HG02623 (cell line): ENCODE results near the gene ATP10B.
A peak's percentile ranks its signal among the peaks of the same experiment; 100 is the strongest.
"Not testable (repeated sequence)": the region's sequence is repeated elsewhere in the genome, so short reads cannot be mapped to it uniquely, and the experiment has no call there.

Experiments used
- ATAC-seq: cut with Tn5 transposase; IDR thresholded peaks from one replicate; pipeline ENCODE4 v1.9.1; 2021; ENCODE audit warnings: moderate library complexity; ENCODE audit not compliant: unreplicated experiment

ATP10B gene

DNA sequence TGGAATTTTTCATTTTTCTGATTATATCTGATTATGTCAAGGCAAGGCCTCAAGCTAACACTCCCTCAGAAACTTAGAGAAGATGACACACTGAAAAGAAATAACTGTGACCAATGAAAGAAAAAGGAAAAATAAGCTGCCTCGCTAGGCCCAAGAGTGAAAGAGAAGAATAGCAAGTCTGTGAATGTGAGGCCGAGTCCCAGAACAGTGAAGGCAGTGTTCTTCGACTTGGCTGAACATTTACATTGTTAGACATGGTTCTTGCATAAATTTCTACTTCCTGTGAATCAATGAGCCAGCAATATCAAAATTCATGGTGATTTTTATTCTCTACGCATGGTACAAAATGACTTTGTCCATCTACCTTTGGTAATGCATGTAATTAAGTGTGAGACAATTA lies at the start of gene ATP10B:
Gene ATP10B, minus strand, starts transcription at position 163 of the 400 bp plus-strand sequence. CDS start 164,137 bp downstream, outside the sequence.
- no peak for ATAC-seq

DNA sequence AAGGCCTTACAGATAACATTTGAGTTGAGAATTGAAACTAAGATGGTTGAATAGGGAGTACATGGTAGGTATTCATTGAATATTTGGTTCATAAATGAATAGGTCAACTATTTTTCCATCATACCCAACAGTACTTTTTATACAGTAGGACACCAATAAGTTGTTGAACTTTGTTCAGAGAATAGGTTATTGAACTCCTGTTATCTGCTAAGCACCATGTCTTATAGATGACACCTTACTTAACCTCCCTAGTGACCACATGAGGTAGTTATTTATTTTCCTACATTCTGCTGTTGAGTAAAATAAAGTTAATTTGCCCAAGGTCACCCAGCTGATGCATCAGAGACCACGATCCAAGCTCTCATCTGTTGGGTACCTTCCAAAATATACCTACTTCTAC lies 49.6 kb upstream of the ATP10B start:
- no peak for ATAC-seq

GRCh38 chr5:160899735-160900134 lies 47.7 kb upstream of the ATP10B start:
- no peak for ATAC-seq

DNA sequence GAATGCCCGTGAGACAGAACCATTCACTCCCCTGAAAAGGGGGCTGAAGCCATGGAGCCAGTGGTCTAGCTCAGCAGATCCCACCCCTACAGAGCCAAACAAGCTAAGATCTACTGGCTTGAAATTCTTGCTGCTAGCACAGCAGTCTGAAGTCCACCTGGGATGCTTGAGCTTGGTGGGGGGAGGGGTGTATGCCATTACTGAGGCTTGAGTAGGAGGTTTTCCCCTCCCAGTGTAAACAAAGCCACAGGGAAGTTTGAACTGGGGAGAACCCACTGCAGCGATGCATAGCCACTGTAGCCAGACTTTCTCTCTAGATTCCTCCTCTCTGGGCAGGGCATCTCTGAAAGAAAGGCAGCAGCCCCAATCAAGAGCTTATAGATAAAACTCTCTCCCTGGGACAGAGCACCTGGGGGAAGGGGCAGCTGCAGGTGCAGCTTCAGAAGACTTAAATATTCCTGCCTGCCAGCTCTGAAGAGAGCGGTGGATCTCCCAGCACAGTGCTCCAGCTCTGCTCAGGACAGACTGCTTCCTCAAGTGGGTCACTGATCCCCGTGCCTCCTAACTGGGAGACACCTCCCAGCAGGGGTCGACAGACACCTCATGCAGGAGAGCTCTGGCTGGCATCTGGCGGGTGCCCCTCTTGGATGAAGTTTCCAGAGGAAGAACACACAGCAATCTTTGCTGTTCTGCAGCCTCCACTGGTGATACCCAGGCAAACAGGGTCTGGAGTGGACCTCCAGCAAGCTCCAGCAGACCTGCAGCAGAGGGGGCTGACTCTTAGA lies 41.4 kb upstream of the ATP10B start:
- ATAC-seq: not testable (repeated sequence)

- no peak for ATAC-seq
Observed at GRCh38 chr5:160887780-160888179, 35.8 kb upstream of the ATP10B start.

DNA sequence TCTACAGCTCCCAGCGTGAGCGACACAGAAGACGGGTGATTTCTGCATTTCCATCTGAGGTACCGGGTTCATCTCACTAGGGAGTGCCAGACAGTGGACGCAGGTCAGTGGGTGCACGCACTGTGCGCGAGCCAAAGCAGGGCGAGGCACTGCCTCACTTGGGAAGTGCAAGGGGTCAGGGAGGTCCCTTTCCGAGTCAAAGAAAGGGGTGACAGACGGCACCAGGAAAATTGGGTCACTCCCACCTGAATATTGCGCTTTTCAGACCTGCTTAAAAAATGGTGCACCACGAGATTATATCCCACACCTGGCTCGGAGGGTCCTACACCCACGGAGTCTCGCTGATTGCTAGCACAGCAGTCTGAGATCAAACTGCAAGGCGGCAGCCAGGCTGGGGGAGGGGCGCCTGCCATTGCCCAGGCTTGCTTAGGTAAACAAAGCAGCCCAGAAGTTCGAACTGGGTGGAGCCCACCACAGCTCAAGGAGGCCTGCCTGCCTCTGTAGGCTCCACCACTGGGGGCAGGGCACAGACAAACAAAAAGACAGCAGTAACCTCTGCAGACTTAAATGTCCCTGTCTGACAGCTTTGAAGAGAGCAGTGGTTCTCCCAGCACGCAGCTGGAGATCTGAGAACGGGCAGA lies 21.7 kb upstream of the ATP10B start:
- ATAC-seq: not testable (repeated sequence)

GRCh38 chr5:160869989-160870521 lies 18.0 kb upstream of the ATP10B start:
- ATAC-seq: no peak

GRCh38 chr5:160867976-160868375 lies 16.0 kb upstream of the ATP10B start:
- ATAC-seq: no peak

DNA sequence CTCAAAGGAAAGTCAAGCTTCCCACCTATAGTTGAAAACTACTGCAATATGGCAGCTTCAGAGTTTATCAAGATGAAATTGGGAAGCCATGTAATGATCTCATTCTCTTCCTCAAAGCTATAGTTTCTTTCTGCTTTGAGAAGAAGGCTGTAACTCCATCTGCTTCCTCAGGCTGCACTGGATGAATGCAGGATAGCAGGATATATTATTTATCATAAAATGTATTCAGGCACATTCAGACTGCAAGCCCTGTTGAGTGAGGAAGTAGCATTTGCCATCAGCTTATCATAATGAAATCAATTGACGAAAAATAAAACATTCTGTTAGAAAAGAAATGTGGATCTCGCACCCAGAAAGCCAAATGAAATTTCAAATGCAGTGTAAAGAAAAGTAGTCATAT lies 560 bp downstream of the ATP10B start:
- ATAC-seq: no peak

GRCh38 chr5:160850421-160850820 lies 1.6 kb downstream of the ATP10B start:
- no peak for ATAC-seq

DNA sequence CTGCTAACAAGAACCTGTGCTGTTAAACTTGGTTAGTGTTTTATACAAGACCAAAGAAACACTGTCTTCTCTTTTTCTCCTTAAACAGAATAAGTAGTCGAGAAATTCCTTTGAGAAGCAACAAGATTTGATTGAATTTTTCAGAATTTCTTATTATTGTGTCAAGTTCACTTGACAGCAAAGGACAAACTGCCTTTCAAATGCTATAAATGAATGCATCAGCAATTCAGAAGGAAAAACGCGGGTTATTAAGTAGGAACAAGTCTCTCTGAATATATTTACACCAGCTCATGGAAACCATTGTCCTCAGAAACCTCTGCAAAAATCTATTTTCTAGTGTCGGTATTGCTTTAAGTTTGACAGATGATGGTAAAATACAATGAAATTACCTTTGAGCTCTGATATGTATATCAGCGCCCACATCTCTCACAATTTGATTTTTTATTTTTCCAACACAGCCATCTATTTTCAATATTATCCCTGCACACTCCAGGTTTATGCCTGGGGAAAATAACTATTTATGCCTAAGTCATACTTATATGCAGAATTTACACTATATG lies 4.4 kb downstream of the ATP10B start:
- ATAC-seq: no peak

- ATAC-seq: no peak
Observed at GRCh38 chr5:160846642-160847041, 5.4 kb downstream of the ATP10B start.

GRCh38 chr5:160844177-160844576 lies 7.8 kb downstream of the ATP10B start:
- no peak for ATAC-seq

DNA sequence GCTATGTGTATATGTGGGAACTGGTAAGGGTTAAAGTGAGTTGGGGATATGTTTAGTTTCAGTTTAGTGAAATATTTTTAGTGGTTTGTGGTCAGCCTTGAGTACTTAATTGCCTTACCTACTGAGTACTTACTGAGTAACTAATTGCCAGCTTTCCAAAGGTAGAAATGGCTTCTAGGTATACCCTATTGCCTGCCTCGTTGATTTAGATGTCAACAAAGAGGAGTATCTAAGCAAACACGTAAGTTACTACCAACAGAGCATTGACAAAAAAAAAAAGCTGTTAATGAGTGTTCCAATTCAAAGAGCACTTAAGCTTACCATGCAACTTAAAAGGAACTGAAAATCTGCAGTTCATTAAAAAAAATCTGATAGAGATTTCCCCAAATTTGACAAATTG lies 8.8 kb downstream of the ATP10B start:
- peak; percentile 94 for ATAC-seq

GRCh38 chr5:160837749-160838593 lies 14.0 kb downstream of the ATP10B start:
- no peak for ATAC-seq

GRCh38 chr5:160837211-160837610 lies 14.8 kb downstream of the ATP10B start:
- ATAC-seq: no peak

DNA sequence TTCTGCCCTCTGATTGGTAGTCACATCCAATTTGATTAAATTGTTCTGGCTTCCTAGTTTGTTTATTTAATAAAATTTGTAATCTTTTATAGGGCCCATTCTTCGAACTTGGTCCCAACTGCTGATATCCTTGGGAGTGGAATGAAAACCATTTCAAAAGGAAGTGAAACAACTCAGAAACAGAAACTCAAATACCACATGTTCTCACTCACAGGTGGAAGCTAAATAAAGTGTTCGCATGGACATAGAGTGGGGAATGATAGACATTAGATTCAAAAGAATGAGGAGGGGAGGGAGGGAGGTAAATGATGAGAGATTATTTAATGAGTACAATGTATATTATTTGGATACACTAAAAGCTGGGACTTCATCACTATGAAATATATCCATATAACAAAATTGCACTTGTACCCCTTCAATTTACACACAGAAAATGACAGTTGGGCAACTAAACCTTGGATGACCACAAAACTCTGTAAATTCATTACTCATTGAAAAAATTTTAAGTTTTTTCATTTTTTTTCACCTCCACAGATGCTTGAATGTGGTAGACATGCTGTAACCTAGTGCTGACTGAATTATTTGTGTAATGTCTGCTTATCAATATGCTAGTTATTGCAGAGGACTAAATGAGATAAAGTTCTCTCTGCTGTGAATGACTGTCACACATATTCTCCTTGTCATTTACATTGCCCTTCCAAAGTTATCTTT lies 16.0 kb downstream of the ATP10B start:
- ATAC-seq: peak; percentile 54

DNA sequence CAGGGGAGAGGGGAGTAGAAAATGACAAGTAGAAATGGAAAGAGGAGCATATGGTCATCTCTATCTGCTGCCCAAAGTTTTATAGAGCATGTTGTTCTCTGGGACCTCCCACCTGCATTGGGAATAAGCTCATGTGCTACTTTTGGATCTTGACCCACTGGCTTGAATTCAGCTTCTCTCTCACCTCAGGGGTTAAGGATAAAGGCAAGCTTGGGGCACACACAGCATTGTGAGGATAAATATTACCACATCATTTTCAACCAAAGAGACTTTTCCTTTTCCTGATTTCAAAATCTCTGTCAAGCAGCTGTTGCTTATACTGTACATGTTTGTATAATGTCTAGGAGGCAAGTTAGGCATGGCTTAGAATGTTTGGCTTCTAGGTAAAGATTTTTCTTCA lies 16.6 kb downstream of the ATP10B start:
- ATAC-seq: no peak

DNA sequence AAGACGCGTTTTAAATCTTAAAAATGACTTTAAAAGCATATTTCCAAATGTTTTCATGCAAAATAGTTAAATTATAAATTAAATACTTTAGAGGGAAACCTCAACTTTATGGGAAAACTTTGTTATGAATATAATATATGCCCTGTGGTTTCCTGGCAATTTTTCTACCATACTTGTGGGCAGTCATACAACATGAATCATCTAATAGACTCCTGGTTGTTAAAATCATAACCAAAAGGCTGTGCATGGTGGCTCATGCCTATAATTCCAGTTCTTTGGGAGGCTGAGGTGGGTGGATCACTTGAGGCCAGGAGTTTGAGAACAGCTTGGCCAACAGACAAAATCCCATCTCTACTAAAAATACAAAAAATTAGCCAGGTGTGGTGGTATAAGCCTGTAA lies 18.2 kb downstream of the ATP10B start:
- ATAC-seq: no peak

- ATAC-seq: no peak
Observed at GRCh38 chr5:160831801-160832200, 20.2 kb downstream of the ATP10B start.
